ACC112 (cell line): ENCODE results near the gene CEP57L1.
"Not testable (repeated sequence)": the region's sequence is repeated elsewhere in the genome, so short reads cannot be mapped to it uniquely, and the experiment has no call there.

ENCODE experiments used
- H2AFZ ChIP-seq: fragments of 200-600 bp; sonication (generic); one replicate; pipeline ENCODE4 v1.6.0; 2017; ENCODE audit warnings: antibody characterized with exemption, low read length; ENCODE audit not compliant: unreplicated experiment
- H3K27ac ChIP-seq: fragments of 200-600 bp; sonication (generic); 2 replicates; pipeline ENCODE4 v1.5.1; 2014; ENCODE audit warnings: low read depth, mild to moderate bottlenecking, antibody characterized with exemption, low read length, moderate library complexity
- H3K27me3 ChIP-seq: fragments of 200-600 bp; sonication (generic); 2 replicates; pipeline ENCODE4 v1.6.1; 2014; ENCODE audit warnings: mild to moderate bottlenecking, antibody characterized with exemption, low read length, moderate library complexity, mixed read lengths; ENCODE audit not compliant: insufficient read depth
- H3K36me3 ChIP-seq: fragments of 200-600 bp; sonication (generic); 2 replicates; pipeline ENCODE4 v1.6.1; 2016; ENCODE audit warnings: mild to moderate bottlenecking, antibody characterized with exemption, low read length, moderate library complexity, mixed read lengths; ENCODE audit not compliant: insufficient read depth
- H3K4me1 ChIP-seq: fragments of 200-600 bp; sonication (generic); one replicate; pipeline ENCODE4 v1.6.1; 2016; ENCODE audit warnings: low read length, mixed read lengths; ENCODE audit not compliant: insufficient read depth, unreplicated experiment, control insufficient read depth
- H3K4me3 ChIP-seq: fragments of 200-600 bp; sonication (generic); 2 replicates; pipeline ENCODE4 v1.5.1; 2014; ENCODE audit warnings: mild to moderate bottlenecking, low read depth, low read length
- H3K79me2 ChIP-seq: fragments of 200-600 bp; sonication (generic); one replicate; pipeline ENCODE4 v1.6.0; 2016; ENCODE audit warnings: low read length; ENCODE audit not compliant: control insufficient read depth, unreplicated experiment, insufficient read depth

The CEP57L1 gene

GRCh38 chr6:109136039-109136438 lies 40.7 kb downstream of the CEP57L1 start:
- H3K27me3 ChIP-seq, H3K36me3 ChIP-seq, H3K27ac ChIP-seq, H2AFZ ChIP-seq, H3K79me2 ChIP-seq, H3K4me3 ChIP-seq: not testable (repeated sequence)
- H3K4me1 ChIP-seq = peaks cover 10% of the 10 kb centered on the region

GRCh38 chr6:109136530-109136929 lies 41.2 kb downstream of the CEP57L1 start:
- H3K79me2 ChIP-seq, H2AFZ ChIP-seq, H3K4me3 ChIP-seq, H3K27ac ChIP-seq, H3K27me3 ChIP-seq, H3K36me3 ChIP-seq: not testable (repeated sequence)
- H3K4me1 ChIP-seq = peaks cover 10% of the 10 kb centered on the region

GRCh38 chr6:109139109-109139508 lies 43.8 kb downstream of the CEP57L1 start:
- Histone ChIP-seq H3K4me1 (peaks cover 10% of the 10 kb centered on the region), H3K27me3 (no peaks in the 10 kb centered on the region), H3K79me2 (no peaks in the 10 kb centered on the region), H3K36me3 (0 out of 2 replicates have a peak, but pooled peaks cover 3% of the 10 kb centered on the region), H3K27ac (peak overlapping the region; percentile 58), H3K4me3 (no peak overlapping the region), H2AFZ (no peak overlapping the region)

- H3K27me3 ChIP-seq, H3K4me3 ChIP-seq, H3K36me3 ChIP-seq, H2AFZ ChIP-seq, H3K79me2 ChIP-seq, H3K27ac ChIP-seq: not testable (repeated sequence)
- peaks cover 10% of the 10 kb centered on the region for H3K4me1 ChIP-seq
Measured at GRCh38 chr6:109142067-109142466, 46.8 kb downstream of the CEP57L1 start.

GRCh38 chr6:109143191-109143590 lies 47.9 kb downstream of the CEP57L1 start:
- H3K4me1 ChIP-seq = peaks cover 10% of the 10 kb centered on the region
- H3K27ac ChIP-seq = no peak overlapping the region
- no peaks in the 10 kb centered on the region for H3K79me2 ChIP-seq
- H2AFZ ChIP-seq = no peak overlapping the region
- H3K4me3 ChIP-seq = no peak overlapping the region
- H3K27me3 ChIP-seq = no peaks in the 10 kb centered on the region
- peaks cover 8% of the 10 kb centered on the region; the same call in 1 of the 2 replicates for H3K36me3 ChIP-seq

- H3K27me3 ChIP-seq, H2AFZ ChIP-seq, H3K79me2 ChIP-seq, H3K27ac ChIP-seq, H3K4me3 ChIP-seq, H3K4me1 ChIP-seq: not testable (repeated sequence)
- peaks cover 12% of the 10 kb centered on the region for H3K36me3 ChIP-seq
Measured at GRCh38 chr6:109148251-109148650, 52.9 kb downstream of the CEP57L1 start.

GRCh38 chr6:109148716-109149115 lies 53.4 kb downstream of the CEP57L1 start:
- H3K36me3 ChIP-seq = peaks cover 14% of the 10 kb centered on the region
- H3K4me3 ChIP-seq, H3K4me1 ChIP-seq, H3K79me2 ChIP-seq, H2AFZ ChIP-seq, H3K27me3 ChIP-seq, H3K27ac ChIP-seq: not testable (repeated sequence)

- no peaks in the 10 kb centered on the region for H3K4me1 ChIP-seq
- no peaks in the 10 kb centered on the region for H3K27me3 ChIP-seq
- H3K4me3 ChIP-seq = no peak overlapping the region
- no peaks in the 10 kb centered on the region for H3K79me2 ChIP-seq
- H3K27ac ChIP-seq = no peak overlapping the region
- H2AFZ ChIP-seq = no peak overlapping the region
- peaks cover 21% of the 10 kb centered on the region for H3K36me3 ChIP-seq
Measured at GRCh38 chr6:109153752-109154151, 58.4 kb downstream of the CEP57L1 start.

- Histone ChIP-seq H3K27ac (no peak overlapping the region), H2AFZ (no peak overlapping the region), H3K36me3 (peaks cover 8% of the 10 kb centered on the region; the same call in 1 of the 2 replicates), H3K27me3 (no peaks in the 10 kb centered on the region), H3K4me3 (no peak overlapping the region), H3K79me2 (no peaks in the 10 kb centered on the region), H3K4me1 (no peaks in the 10 kb centered on the region)
Measured at GRCh38 chr6:109164331-109164730, 69.0 kb downstream of the CEP57L1 start.

GRCh38 chr6:109165392-109165974 lies 70.2 kb downstream of the CEP57L1 start:
- no peaks in the 10 kb centered on the region for H3K79me2 ChIP-seq
- H3K36me3 ChIP-seq = peaks cover 6% of the 10 kb centered on the region; the same call in 1 of the 2 replicates
- H3K27ac ChIP-seq = no peak overlapping the region
- no peak overlapping the region for H2AFZ ChIP-seq
- no peak overlapping the region for H3K4me3 ChIP-seq
- no peaks in the 10 kb centered on the region for H3K4me1 ChIP-seq
- no peaks in the 10 kb centered on the region for H3K27me3 ChIP-seq

- H3K79me2 ChIP-seq = no peaks in the 10 kb centered on the region
- no peak overlapping the region for H3K27ac ChIP-seq
- no peaks in the 10 kb centered on the region for H3K36me3 ChIP-seq
- H3K4me1 ChIP-seq = no peaks in the 10 kb centered on the region
- H2AFZ ChIP-seq = no peak overlapping the region
- no peak overlapping the region for H3K4me3 ChIP-seq
- no peaks in the 10 kb centered on the region for H3K27me3 ChIP-seq
Measured at GRCh38 chr6:109166673-109167072, 71.4 kb downstream of the CEP57L1 start.
